Thoracic aorta (tissue), 2 donors: Measurements from ENCODE around the gene SLC26A6. TPM values are rescaled to one million over a fixed set of nuclear protein-coding genes. Genes with fewer than 3 reads are reported as not detected.

Experiments used
- ATAC-seq: fragments of 150-250 bp; one replicate; pipeline ENCODE4 v1.8.0; 2017; ENCODE audit warnings: low read depth; ENCODE audit not compliant: insufficient number of reproducible peaks, low FRiP score
- DNase-seq: peaks from one replicate; pipeline ENCODE4 v3.0.0-alpha.2; 2020; ENCODE audit warnings: low spot score
- H3K27ac ChIP-seq, 2 donors: fragments of 200-600 bp; sonication (generic); 1 replicate in 1 of 2; 2 replicates in 1 of 2; pipeline ENCODE4 v1.5.1; 2016; ENCODE audit warnings: mild to moderate bottlenecking in 2 of 2, moderate library complexity in 2 of 2
- H3K27me3 ChIP-seq: fragments of 200-600 bp; sonication (generic); replicated peaks from 2 replicates; pipeline ENCODE4 v1.6.0; 2016; ENCODE audit warnings: mild to moderate bottlenecking; ENCODE audit not compliant: insufficient read depth
- H3K36me3 ChIP-seq: fragments of 200-600 bp; sonication (generic); one replicate; pipeline ENCODE4 v1.5.1; 2016
- H3K4me1 ChIP-seq, 2 donors: fragments of 200-600 bp; sonication (generic); 1 replicate in 1 of 2; 2 replicates in 1 of 2; pipeline versions ENCODE4 v1.5.1 to v1.6.0; 2016; ENCODE audit warnings: low read depth in 2 of 2, mild to moderate bottlenecking in 1 of 2; ENCODE audit not compliant: control insufficient read depth in 1 of 2
- H3K4me3 ChIP-seq: fragments of 200-600 bp; sonication (generic); 2 replicates; pipeline ENCODE4 v1.5.1; 2016; ENCODE audit warnings: mild to moderate bottlenecking
- H3K9me3 ChIP-seq: fragments of 200-600 bp; sonication (generic); 2 replicates; pipeline ENCODE4 v1.5.1; 2016
- CTCF ChIP-seq: fragments of 200-600 bp; sonication (generic); IDR thresholded peaks from one replicate; pipeline ENCODE4 v1.5.1; 2019; ENCODE audit warnings: antibody characterized with exemption
- total RNA-seq, 2 donors: library from RNA; depleted of rRNA; stranded (reverse); fragments of >200 nt; gene quantifications; one replicate each; pipeline versions ENCODE4 v1.1.0 to v1.2.3, GENCODE V29; 2016

Gene SLC26A6
- total RNA-seq, 2 donors from 2014 or later = 93.9 to 102 TPM

DNA sequence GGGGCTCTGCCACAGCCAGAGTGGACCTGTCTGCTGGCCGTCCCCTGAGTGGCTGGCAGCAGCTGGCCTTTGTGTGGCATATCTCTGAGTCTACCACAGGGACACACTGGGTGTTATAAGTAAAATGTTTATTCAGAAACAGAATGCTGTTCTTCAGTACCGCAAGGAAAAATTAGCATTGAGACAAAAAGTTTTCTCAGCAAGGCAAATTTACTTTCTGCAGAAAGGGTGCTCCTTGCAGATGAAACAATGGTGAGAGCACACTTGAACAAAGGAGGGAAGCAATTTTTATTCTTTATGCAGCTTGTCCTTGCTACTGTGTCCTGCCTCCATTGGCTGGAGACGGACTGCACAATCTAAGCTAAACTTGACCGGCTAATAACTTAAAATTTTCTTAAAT, 17.7 kb downstream of the SLC26A6 start:
- DNase-seq (no peak), ATAC-seq (no peak)
- peak overlapping the region; percentile 94 for H3K27ac ChIP-seq

GRCh38 chr3:48614044-48614443, 21.2 kb downstream of the SLC26A6 start:
- Histone ChIP-seq H3K27me3 (no peaks in the 10 kb centered on the region), H3K4me1 (peaks cover 9 to 13% of the 10 kb centered on the region in 2 donors), H3K9me3 (peaks cover 14% of the 10 kb centered on the region), H3K27ac (no peak overlapping the region), H3K4me3 (no peak overlapping the region), H3K36me3 (no peaks in the 10 kb centered on the region)
- TF ChIP-seq CTCF = no peak
- no peak for ATAC-seq
- DNase-seq = no peak

More for the DNA sequence above, 17.7 kb downstream of the SLC26A6 start:
- no peak for TF ChIP-seq CTCF
- Histone ChIP-seq H3K27me3 (no peaks in the 10 kb centered on the region), H3K36me3 (no peaks in the 10 kb centered on the region), H3K4me1 (peaks cover 15 to 30% of the 10 kb centered on the region in 2 donors), H3K9me3 (peaks cover 14% of the 10 kb centered on the region), H3K4me3 (no peak overlapping the region)

- no peak overlapping the region for H3K27ac ChIP-seq
- ATAC-seq (no peak), DNase-seq (no peak)
- no peaks in the 10 kb centered on the region for H3K27me3 ChIP-seq
- H3K4me1 ChIP-seq = peaks cover 10 to 21% of the 10 kb centered on the region in 2 donors
- H3K4me3 ChIP-seq = no peak overlapping the region
- no peaks in the 10 kb centered on the region for H3K36me3 ChIP-seq
- H3K9me3 ChIP-seq = peaks cover 7% of the 10 kb centered on the region
- no peak for TF ChIP-seq CTCF
These were observed 23.0 kb downstream of the SLC26A6 start for GRCh38 chr3:48612309-48612708.

GRCh38 chr3:48609088-48610005, 25.9 kb downstream of the SLC26A6 start, which contains the start of gene UQCRC1:
UQCRC1 (minus strand) TSS chr3:48609646; CDS start chr3:48609620, 26 bp downstream.
- DNase-seq (peak; percentile 44), ATAC-seq (peak; percentile 88)

More at GRCh38 chr3:48609088-48610005, 25.9 kb downstream of the SLC26A6 start, which contains the start of gene UQCRC1:
- H3K9me3 ChIP-seq = no peaks in the 10 kb centered on the region
- peak within 1 kb of the TSS; percentile 72 to 84 for H3K27ac ChIP-seq
- peak within 1 kb of the TSS; percentile 85 for H3K4me3 ChIP-seq
- peak; percentile 87 for TF ChIP-seq CTCF
- H3K4me1 ChIP-seq = peaks cover 10 to 21% of the 10 kb centered on the region in 2 donors
- H3K27me3 ChIP-seq = no peaks in the 10 kb centered on the region
- H3K36me3 ChIP-seq = peaks cover 15% of the 10 kb centered on the region
